COLO829 (cell line): ENCODE results near the gene NOB1.
A peak's percentile ranks its signal among the peaks of the same experiment; 100 is the strongest.
"Not testable (repeated sequence)": the region's sequence is repeated elsewhere in the genome, so short reads cannot be mapped to it uniquely, and the experiment has no call there.

Experiments
- DNase-seq: peaks from one replicate; pipeline ENCODE4 v3.0.0; 2012; ENCODE audit warnings: low spot score

Gene NOB1

DNA sequence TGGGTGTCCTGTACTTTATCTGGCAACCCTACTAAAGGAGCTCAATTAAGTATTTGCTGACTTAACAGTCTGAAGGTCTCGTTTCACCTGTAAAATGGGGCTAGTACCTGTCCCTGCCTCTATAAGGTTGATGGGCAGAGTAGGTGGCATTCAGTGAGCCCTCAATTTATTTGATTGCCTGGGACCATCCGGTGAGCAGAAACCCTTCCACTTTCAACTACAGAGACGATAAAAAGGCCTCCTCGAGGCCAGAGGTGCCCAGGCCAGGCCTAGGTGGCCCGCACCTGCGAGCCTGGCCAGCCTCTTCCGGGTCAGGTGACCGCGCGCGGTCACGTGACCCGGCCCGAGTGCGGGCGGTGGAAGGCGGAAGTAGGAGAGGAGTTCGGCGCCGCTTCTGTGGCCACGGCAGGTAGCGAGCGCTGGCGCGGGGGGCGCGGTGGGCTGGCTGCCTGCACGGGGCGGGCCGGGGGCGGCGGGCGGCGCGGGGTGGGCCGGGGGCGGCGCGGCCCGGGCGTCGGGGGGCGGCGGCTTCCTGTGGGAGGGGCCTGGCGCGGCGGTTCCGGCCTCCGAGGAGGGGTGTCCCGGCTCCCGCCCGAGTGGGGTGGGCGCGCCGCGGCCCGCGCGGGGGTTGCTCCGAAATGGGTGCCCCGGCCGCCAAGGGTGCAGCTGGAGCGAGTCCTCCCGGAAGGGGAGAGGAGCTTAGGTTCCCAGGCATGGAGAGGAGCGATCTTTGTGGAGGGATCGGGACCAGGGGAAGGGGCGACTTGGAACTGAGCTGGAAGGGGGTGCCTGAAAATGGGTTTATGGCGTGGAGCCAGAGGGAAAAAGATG, 7.5 kb upstream of the NOB1 start, which contains the start of gene WWP2:
TSS of gene WWP2 (plus strand) at position 350 of the 831 bp plus-strand sequence. CDS start 24,679 bp downstream, outside the sequence.
- peak; percentile 29 for DNase-seq

GRCh38 chr16:69757375-69757774, 2.6 kb upstream of the NOB1 start:
- not testable (repeated sequence) for DNase-seq

DNA sequence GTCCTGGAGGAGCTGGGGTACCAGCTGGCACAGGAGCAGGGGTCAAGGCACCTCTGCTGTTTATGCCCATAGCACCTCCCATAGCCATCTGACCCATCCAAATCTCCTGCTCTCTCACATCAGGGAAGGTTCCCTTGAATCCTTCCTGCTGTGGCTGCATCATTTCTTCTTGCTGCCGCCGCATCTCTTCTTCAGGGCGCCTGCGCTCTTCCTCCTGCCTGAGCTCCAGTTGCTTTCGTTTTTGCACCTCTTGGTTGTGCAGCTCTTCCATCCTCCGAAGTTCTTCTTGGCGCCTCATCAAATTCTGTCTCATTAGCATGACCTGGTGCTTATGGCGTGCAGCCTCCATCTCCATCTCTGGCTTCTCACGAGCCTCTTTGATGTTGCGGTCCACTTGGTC, 2.0 kb upstream of the NOB1 start:
- DNase-seq, result no peak

DNA sequence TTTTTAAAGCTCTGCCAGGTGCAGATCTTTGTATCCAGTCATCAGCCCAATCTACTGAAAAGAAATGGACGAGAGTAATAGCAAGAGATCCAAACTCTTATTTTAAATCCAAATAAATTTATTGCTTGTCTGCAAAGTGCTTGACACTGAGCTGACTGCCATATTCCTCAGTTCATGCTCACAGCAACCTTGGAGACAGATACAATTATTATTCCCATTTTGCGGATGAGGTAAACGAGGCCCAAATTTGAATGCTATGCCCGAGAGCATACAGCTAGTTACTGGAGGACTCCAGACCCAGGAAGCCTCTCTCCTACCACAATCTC, 620 bp downstream of the NOB1 start:
- no peak for DNase-seq

GRCh38 chr16:69748694-69749345, 5.9 kb downstream of the NOB1 start:
- DNase-seq, result no peak

- no peak for DNase-seq
These were observed 7.6 kb downstream of the NOB1 start for GRCh38 chr16:69747115-69747514.

GRCh38 chr16:69745959-69746358, 8.8 kb downstream of the NOB1 start:
- no peak for DNase-seq

- DNase-seq, result no peak
These were observed 9.5 kb downstream of the NOB1 start for GRCh38 chr16:69745232-69745612.

- no peak for DNase-seq
These were observed 10.1 kb downstream of the NOB1 start for GRCh38 chr16:69744363-69745231.

DNA sequence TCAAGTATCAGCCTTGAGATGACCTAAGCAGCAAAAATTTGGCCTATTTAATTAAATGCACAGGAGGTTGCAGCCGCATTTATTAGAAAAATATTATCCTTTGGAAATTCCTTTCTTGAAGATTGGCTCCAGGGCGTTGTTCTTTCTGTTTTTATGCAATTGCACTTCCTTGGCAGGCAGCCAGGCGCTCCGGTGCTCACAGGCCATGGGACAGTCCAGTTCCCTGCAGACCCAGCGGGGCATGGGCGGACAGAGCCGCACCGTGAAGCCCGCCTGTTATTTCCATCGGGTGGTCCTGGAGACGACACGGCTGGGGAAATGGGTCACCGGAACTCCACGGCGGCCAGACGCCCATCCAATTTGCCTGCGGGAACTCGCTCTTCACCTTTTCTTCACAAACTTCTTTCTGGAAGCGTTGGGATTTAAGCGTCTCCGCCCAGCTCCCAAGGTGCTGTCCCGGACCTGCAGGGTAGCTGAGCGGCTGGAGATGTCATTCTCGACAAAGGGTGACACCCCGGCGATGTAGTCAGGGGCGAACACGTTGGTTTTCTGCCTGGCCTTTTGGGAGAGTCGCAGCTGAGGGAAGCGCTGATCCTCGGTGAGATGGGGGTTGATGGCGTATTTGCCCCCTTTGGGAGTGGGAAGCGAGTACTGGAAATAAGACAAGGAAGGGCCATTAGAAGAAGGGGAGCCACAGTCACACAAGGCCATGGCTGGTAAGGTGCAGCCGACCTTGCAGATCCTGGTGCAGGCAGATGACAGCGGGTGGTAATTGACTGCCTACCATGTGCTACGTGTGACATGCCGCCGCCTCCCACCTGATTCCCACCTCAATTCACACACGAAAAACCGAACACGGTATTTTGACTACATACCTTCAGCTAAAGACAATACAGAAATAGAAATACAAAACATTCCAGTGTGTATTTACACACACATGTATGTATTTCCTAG, 12.5 kb downstream of the NOB1 start:
- no peak for DNase-seq

DNA sequence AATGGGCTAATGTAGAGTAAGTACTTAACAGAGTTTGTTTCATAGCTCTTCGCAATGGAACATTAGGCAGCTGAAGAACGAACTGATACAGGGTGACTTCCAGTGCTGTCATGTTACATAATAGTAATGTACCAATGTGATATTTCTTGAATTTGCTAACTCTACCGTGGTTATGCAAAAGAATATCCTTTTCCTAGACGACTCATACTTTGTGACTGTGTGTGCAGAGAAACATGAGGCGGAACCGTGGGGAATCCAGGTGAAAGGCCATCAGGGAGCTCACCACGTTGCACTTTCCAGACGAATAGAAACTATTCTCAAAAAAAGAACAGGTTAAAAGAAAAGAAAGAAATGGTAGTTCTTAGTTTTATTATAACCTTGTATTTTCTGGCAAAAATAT, 13.2 kb downstream of the NOB1 start:
- DNase-seq, result no peak

DNA sequence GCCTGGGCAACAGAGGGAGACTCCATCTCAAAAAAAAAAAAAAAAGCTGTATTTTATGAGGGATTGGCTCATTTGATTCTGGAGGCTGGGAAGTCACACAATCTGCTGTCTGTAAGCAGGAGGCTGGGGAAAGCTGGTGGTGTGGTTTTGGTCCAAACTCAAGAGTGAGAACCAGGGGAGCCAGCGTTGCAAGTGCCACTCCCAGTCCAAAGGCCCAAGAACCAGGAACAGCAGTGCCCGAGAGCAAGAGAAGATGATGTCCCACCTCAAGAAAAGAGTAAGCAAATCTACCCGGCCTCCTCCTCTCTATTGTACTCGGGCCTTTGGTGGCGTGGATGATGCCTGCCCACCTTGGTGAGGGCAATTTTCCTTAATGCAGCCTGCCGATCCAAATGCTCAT, 22.6 kb downstream of the NOB1 start:
- DNase-seq, result no peak

DNA sequence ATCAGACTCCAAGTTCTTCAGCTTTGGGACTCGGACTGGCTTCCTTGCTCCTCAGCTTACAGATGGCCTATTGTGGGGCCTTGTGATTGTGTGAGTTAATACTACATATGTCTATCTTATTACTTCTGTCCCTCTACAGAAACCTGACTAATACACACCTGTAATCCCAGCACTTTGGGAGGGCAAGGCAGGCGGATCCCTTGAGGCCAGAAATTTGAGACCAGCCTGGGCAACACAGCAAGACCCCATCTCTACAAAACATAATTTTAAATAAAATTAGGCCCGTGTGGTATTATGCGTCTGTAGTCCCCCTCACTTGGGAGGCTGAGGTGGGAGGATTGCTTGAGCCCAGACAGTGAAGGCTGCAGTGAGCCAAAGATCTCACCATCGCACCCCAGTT, 23.4 kb downstream of the NOB1 start:
- DNase-seq, result not testable (repeated sequence)

DNA sequence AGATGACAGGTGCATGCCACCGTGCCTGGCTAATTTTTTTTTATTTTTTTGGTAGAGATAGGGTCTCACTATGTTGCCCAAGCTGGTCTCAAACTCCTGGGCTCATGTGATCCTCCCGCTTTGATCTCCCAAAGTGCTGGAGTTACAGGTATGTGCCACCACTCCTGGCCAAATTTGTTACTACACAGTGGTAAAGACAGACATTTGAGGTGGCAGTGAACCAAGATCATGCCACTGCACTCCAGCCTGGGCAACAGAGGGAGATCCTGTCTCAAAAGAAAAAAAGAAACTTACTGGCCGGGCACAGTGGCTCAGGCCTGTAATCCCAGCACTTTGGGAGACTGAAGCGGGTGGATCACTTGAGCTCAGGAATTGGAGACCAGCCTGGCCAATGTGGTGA, 25.7 kb downstream of the NOB1 start:
- not testable (repeated sequence) for DNase-seq

- no peak for DNase-seq
These were observed 26.8 kb downstream of the NOB1 start for GRCh38 chr16:69727916-69728270.

- DNase-seq, result peak; percentile 77
These were observed 28.2 kb downstream of the NOB1 start, which contains the start of gene NQO1 for GRCh38 chr16:69726313-69727060. Gene NQO1, minus strand, starts transcription at chr16:69726560. Its CDS starts 121 bp downstream, at chr16:69726439.

DNA sequence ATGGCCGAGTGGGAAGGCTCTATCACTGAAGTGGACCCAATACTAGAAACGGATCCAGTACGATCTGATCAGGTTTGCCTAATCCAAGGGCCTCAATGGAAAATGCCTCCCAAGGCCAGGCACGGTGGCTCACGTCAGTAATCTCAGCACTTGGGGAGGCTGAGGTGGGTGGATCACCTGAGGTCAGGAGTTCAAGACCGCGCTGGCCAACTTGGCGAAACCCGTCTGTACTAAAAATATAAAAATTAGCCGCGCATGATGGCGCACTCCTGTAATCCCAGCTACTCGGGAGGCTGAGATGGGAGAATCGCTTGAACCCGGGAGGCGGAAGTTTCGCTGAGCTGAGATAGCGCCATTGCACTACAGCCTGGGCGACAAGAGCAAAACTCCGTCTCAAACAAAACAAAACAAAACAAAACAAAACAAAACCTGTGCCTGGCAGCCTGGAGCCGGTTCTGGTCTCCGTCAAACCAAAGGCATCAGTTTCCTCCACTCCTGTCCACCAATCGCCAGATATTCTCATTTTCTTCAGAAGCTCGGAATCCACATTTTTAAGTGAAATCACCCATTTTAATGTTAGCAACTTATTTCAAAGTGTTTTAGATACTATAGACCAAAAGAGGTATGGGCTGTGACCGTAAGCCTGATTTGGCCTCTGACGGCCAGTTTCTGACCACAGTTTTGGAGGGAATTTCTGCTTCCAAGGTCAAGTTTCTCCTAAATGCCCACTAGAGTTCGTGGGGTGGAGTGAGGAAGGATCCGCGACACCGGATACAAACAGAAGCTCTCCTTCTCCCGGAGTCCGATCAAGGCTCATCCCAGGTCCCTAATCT, 29.0 kb downstream of the NOB1 start:
- DNase-seq, result no peak

GRCh38 chr16:69724981-69725479, 29.7 kb downstream of the NOB1 start:
- no peak for DNase-seq

DNA sequence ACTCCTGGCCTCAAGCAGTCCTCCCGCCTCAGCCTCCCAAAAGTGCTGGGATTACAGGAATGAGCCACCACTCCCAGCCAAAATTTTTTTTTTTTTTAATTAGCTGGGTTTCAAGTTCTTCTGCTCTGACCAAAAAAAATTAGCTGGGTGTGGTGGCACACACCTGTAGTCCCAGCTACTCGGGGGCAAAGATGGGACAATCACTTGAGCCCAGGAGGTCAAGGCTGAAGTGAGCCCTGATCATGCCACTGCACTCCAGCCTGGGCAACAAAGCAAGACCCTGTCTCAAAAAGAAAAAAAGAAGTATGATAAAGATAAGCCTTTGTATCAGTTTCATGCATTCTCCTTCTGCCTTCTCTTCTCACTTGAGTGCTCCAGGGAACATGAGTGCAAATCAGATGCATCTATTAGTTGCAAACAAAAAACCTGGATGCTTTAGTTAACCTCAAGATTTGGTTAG, 30.3 kb downstream of the NOB1 start:
- no peak for DNase-seq
